ENCODE data around the gene LRRC75A. TPM values are rescaled to one million over a fixed set of nuclear protein-coding genes. Genes with fewer than 3 reads are reported as not detected.

LRRC75A gene
- total and polyA plus RNA-seq, 7 experiments from 2014 or later, result 0.92 to 5.2 (median 3.3) TPM

GRCh38 chr17:16463358-16464302, 28.4 kb downstream of the LRRC75A start:
- no peaks in the 10 kb centered on the region for H3K9me3 Mint-ChIP-seq
- H3K4me1 Mint-ChIP-seq, result peaks cover 0 to 4% (median 1%) of the 10 kb centered on the region in 7 donors
- POLR2A ChIA-PET, result no interaction called here
- H3K27ac ChIP-seq (ENCODE audit: low read depth, low read length), result no peak overlapping the region
- H3K36me3 ChIP-seq (ENCODE audit: control insufficient read depth in 2 of 3, insufficient read depth in 3 of 3, low read length in 3 of 3), result no peaks in the 10 kb centered on the region
- H3K4me1 ChIP-seq (ENCODE audit: control insufficient read depth in 2 of 2, insufficient read depth in 2 of 2, low read length in 2 of 2), result no peaks in the 10 kb centered on the region
- H3K9me3 ChIP-seq (ENCODE audit: control insufficient read depth in 2 of 3, low read length in 3 of 3), result no peaks in the 10 kb centered on the region
- no peaks in the 10 kb centered on the region for H3K27me3 Mint-ChIP-seq
- peaks cover 0 to 6% (median 0%) of the 10 kb centered on the region in 5 donors for H3K36me3 Mint-ChIP-seq
- intact Hi-C loops (cut with micrococcal nuclease), result no loop called here
- CTCF ChIA-PET, result interaction anchor here (4.3 kb wide), 1 partner anchor 11 kb away, joined by 19 read pairs; no protein-coding TSS in a partner anchor
- no peak overlapping the region for H3K4me3 Mint-ChIP-seq
- no peak overlapping the region for H3K27ac Mint-ChIP-seq
- ATAC-seq, result no peak
- no peak for DNase-seq
- no peak overlapping the region for H3K4me3 ChIP-seq (ENCODE audit: low read length)
- no peaks in the 10 kb centered on the region for H3K27me3 ChIP-seq (ENCODE audit: control insufficient read depth in 2 of 2, insufficient read depth in 2 of 2, low read length in 2 of 2)

- H3K9me3 Mint-ChIP-seq, result no peaks in the 10 kb centered on the region
- no peaks in the 10 kb centered on the region for H3K9me3 ChIP-seq (ENCODE audit: control insufficient read depth in 2 of 3, low read length in 3 of 3)
- no peak overlapping the region for H3K27ac ChIP-seq (ENCODE audit: low read depth, low read length)
- H3K27ac Mint-ChIP-seq, result peak overlapping the region in 1 of 9 donors; percentile 23
- CTCF ChIA-PET, result interaction anchor here (0.6 to 4.3 kb wide), 3 partner anchors 10 to 109 kb away, joined by 3 to 19 read pairs (median 3); partner anchors contain the start of gene CENPV
- intact Hi-C loops (cut with micrococcal nuclease), result no loop called here
- POLR2A ChIA-PET, result no interaction called here
- ATAC-seq, result no peak
- no peak for DNase-seq
- no peaks in the 10 kb centered on the region for H3K27me3 Mint-ChIP-seq
- peaks cover 0 to 4% (median 1%) of the 10 kb centered on the region in 7 donors for H3K4me1 Mint-ChIP-seq
- H3K27me3 ChIP-seq (ENCODE audit: control insufficient read depth in 2 of 2, insufficient read depth in 2 of 2, low read length in 2 of 2), result no peaks in the 10 kb centered on the region
- no peaks in the 10 kb centered on the region for H3K36me3 ChIP-seq (ENCODE audit: control insufficient read depth in 2 of 3, insufficient read depth in 3 of 3, low read length in 3 of 3)
- H3K36me3 Mint-ChIP-seq, result peaks cover 0 to 7% (median 0%) of the 10 kb centered on the region in 5 donors
- no peak overlapping the region for H3K4me3 ChIP-seq (ENCODE audit: low read length)
- H3K4me3 Mint-ChIP-seq, result no peak overlapping the region
- H3K4me1 ChIP-seq (ENCODE audit: control insufficient read depth in 2 of 2, insufficient read depth in 2 of 2, low read length in 2 of 2), result no peaks in the 10 kb centered on the region
These were observed 29.7 kb downstream of the LRRC75A start for GRCh38 chr17:16462070-16462864.

- no peak for ATAC-seq
- H3K4me3 ChIP-seq (ENCODE audit: low read length), result no peak overlapping the region
- no peak overlapping the region for H3K27ac ChIP-seq (ENCODE audit: low read depth, low read length)
- ChIA-PET CTCF (interaction anchor here (1.0 to 4.3 kb wide), 2 partner anchors 9 to 60 kb away, joined by 3 to 19 read pairs; no protein-coding TSS in a partner anchor), POLR2A (no interaction called here)
- intact Hi-C loops (cut with micrococcal nuclease), result no loop called here
- H3K27me3 ChIP-seq (ENCODE audit: control insufficient read depth in 2 of 2, insufficient read depth in 2 of 2, low read length in 2 of 2), result no peaks in the 10 kb centered on the region
- H3K27me3 Mint-ChIP-seq, result no peaks in the 10 kb centered on the region
- no peaks in the 10 kb centered on the region for H3K9me3 ChIP-seq (ENCODE audit: control insufficient read depth in 2 of 3, low read length in 3 of 3)
- H3K36me3 ChIP-seq (ENCODE audit: control insufficient read depth in 2 of 3, insufficient read depth in 3 of 3, low read length in 3 of 3), result no peaks in the 10 kb centered on the region
- H3K4me1 ChIP-seq (ENCODE audit: control insufficient read depth in 2 of 2, insufficient read depth in 2 of 2, low read length in 2 of 2), result no peaks in the 10 kb centered on the region
- no peak overlapping the region for H3K27ac Mint-ChIP-seq
- H3K4me1 Mint-ChIP-seq, result peaks cover 0 to 4% (median 1%) of the 10 kb centered on the region in 7 donors
- no peaks in the 10 kb centered on the region for H3K9me3 Mint-ChIP-seq
- H3K4me3 Mint-ChIP-seq, result no peak overlapping the region
- peaks cover 0 to 7% (median 0%) of the 10 kb centered on the region in 5 donors for H3K36me3 Mint-ChIP-seq
- DNase-seq, result no peak
These were observed 30.5 kb downstream of the LRRC75A start for GRCh38 chr17:16461606-16461866.

GRCh38 chr17:16460796-16461605, 31.0 kb downstream of the LRRC75A start:
- Histone ChIP-seq H3K4me3 (ENCODE audit: low read length) (no peak overlapping the region), H3K27ac (ENCODE audit: low read depth, low read length) (no peak overlapping the region), H3K27me3 (ENCODE audit: control insufficient read depth in 2 of 2, insufficient read depth in 2 of 2, low read length in 2 of 2) (no peaks in the 10 kb centered on the region), H3K4me1 (ENCODE audit: control insufficient read depth in 2 of 2, insufficient read depth in 2 of 2, low read length in 2 of 2) (no peaks in the 10 kb centered on the region), H3K9me3 (ENCODE audit: control insufficient read depth in 2 of 3, low read length in 3 of 3) (no peaks in the 10 kb centered on the region), H3K36me3 (ENCODE audit: control insufficient read depth in 2 of 3, insufficient read depth in 3 of 3, low read length in 3 of 3) (no peaks in the 10 kb centered on the region)
- Mint-ChIP-seq H3K9me3 (no peaks in the 10 kb centered on the region), H3K27me3 (no peaks in the 10 kb centered on the region), H3K4me3 (no peak overlapping the region), H3K36me3 (peaks cover 0 to 7% (median 0%) of the 10 kb centered on the region in 5 donors), H3K4me1 (peaks cover 0 to 5% (median 4%) of the 10 kb centered on the region in 7 donors), H3K27ac (no peak overlapping the region)
- ChIA-PET POLR2A (no interaction called here), CTCF (interaction anchor here (1.0 to 4.3 kb wide), 3 partner anchors 8 to 129 kb away, joined by 3 to 19 read pairs (median 3); no protein-coding TSS in a partner anchor)
- ATAC-seq (no peak), DNase-seq (no peak)
- intact Hi-C loops (cut with micrococcal nuclease), result no loop called here

- H3K27me3 Mint-ChIP-seq, result no peaks in the 10 kb centered on the region
- CTCF ChIA-PET, result interaction anchor here (1.4 kb wide), 1 partner anchor 130 kb away, joined by 3 read pairs; no protein-coding TSS in a partner anchor
- no peak for ATAC-seq
These were observed 32.0 kb downstream of the LRRC75A start for GRCh38 chr17:16459855-16460550.

GRCh38 chr17:16459271-16459670, 32.7 kb downstream of the LRRC75A start:
- Histone ChIP-seq H3K4me3 (ENCODE audit: low read length) (no peak overlapping the region), H3K27me3 (ENCODE audit: control insufficient read depth in 2 of 2, insufficient read depth in 2 of 2, low read length in 2 of 2) (no peaks in the 10 kb centered on the region), H3K36me3 (ENCODE audit: control insufficient read depth in 2 of 3, insufficient read depth in 3 of 3, low read length in 3 of 3) (no peaks in the 10 kb centered on the region), H3K27ac (ENCODE audit: low read depth, low read length) (no peak overlapping the region), H3K4me1 (ENCODE audit: control insufficient read depth in 2 of 2, insufficient read depth in 2 of 2, low read length in 2 of 2) (no peaks in the 10 kb centered on the region), H3K9me3 (ENCODE audit: control insufficient read depth in 2 of 3, low read length in 3 of 3) (no peaks in the 10 kb centered on the region)
- no peak for DNase-seq
- CTCF ChIA-PET, result interaction anchor here (1.4 kb wide), 1 partner anchor 130 kb away, joined by 3 read pairs; no protein-coding TSS in a partner anchor
- peaks cover 0 to 7% (median 0%) of the 10 kb centered on the region in 5 donors for H3K36me3 Mint-ChIP-seq
- H3K9me3 Mint-ChIP-seq, result no peaks in the 10 kb centered on the region
- peaks cover 0 to 6% (median 4%) of the 10 kb centered on the region in 7 donors for H3K4me1 Mint-ChIP-seq
- peak overlapping the region in 2 of 9 donors; percentile 7 to 16 for H3K27ac Mint-ChIP-seq
- no peak for ATAC-seq
- no peak overlapping the region for H3K4me3 Mint-ChIP-seq
- no peaks in the 10 kb centered on the region for H3K27me3 Mint-ChIP-seq
- POLR2A ChIA-PET, result no interaction called here
- intact Hi-C loops (cut with micrococcal nuclease), result no loop called here

More at GRCh38 chr17:16459855-16460550, 32.0 kb downstream of the LRRC75A start:
- Mint-ChIP-seq H3K4me3 (no peak overlapping the region), H3K36me3 (peaks cover 0 to 7% (median 0%) of the 10 kb centered on the region in 5 donors), H3K4me1 (peaks cover 0 to 7% (median 4%) of the 10 kb centered on the region in 7 donors), H3K9me3 (no peaks in the 10 kb centered on the region), H3K27ac (no peak overlapping the region)
- intact Hi-C loops (cut with micrococcal nuclease), result no loop called here
- Histone ChIP-seq H3K9me3 (ENCODE audit: control insufficient read depth in 2 of 3, low read length in 3 of 3) (no peaks in the 10 kb centered on the region), H3K27ac (ENCODE audit: low read depth, low read length) (no peak overlapping the region), H3K36me3 (ENCODE audit: control insufficient read depth in 2 of 3, insufficient read depth in 3 of 3, low read length in 3 of 3) (no peaks in the 10 kb centered on the region), H3K27me3 (ENCODE audit: control insufficient read depth in 2 of 2, insufficient read depth in 2 of 2, low read length in 2 of 2) (no peaks in the 10 kb centered on the region), H3K4me3 (ENCODE audit: low read length) (no peak overlapping the region), H3K4me1 (ENCODE audit: control insufficient read depth in 2 of 2, insufficient read depth in 2 of 2, low read length in 2 of 2) (no peaks in the 10 kb centered on the region)
- peak in 1 of 9 donors; percentile 2 for DNase-seq
- POLR2A ChIA-PET, result no interaction called here
